Activated naive CD4-positive, alpha-beta T cell treated with Interleukin-2 at 50 U/mL for 16 hours (primary cell): ENCODE measurements around the gene USP7.
"Not testable (repeated sequence)": the region's sequence is repeated elsewhere in the genome, so short reads cannot be mapped to it uniquely, and the experiment has no call there.

Experiments used
- DNase-seq: peaks from one replicate; pipeline ENCODE4 v3.0.0-alpha.2; 2020

The USP7 gene

DNA sequence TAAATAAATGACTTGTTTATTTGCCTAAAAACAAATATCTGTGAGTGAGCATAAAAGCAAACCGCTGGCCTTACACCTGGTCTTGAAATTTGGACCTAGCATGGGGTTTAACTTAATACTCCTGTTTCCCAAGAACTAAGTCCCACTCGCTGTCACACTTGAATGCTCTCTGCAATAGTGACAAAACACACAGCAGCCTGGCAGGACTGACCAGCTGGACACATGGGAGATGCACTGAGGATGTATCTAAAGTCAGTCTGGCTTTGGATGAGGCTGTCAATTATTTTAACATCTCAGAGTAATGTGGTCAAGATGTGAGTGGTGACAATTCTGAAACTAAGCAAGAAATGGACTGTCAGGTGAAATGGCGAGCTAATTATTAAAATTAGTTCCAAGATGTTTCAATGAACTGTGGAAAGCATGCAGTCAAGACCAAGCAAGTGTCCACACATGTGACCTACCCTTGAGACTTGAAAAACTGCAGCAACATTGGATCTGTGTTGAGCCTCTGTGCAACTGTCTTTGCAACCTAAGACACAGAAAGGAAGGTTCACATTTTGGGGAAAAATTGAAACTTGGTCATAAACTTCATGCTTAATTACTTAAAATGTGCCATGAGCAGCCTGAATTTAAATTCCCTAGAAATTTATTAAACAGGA lies 64.9 kb downstream of the USP7 start:
- DNase-seq, result no peak

- DNase-seq, result no peak
Measured at GRCh38 chr16:8894736-8895334, 68.9 kb downstream of the USP7 start.

DNA sequence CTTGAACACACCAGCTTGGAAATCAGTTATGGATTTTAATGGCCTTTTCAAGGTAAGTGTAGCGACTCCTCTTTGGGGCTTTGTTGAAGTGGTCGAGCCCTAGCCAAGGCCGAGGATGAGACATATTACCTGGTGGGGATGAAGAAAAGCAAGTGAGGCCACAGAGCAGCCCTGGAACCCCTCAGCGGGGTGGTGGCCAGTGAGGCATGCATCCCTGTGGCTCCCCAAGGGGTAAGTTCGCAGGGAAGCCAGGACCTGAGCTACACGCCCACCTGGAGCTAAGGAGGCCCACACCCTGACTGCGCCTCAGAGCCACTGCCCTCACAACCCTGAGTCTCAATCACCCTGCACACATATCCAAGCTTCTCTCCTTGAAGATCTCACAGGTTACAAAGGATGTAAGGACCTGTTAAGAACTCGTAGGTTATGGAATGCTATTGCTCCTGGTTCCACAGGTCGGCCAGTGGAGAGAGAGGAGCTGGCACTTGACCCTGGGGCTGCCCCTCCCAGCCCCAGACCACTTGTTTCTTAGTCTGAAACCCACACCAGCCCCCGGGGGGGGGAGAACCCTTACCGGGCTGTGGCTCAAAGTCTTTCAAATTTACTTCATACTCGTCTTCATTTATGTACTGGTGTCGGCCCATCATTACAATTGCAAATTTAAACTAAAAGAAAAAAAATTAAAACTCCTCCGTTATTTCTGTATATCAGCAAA lies 69.6 kb downstream of the USP7 start:
- no peak for DNase-seq

- no peak for DNase-seq
Measured at GRCh38 chr16:8893426-8893825, 70.3 kb downstream of the USP7 start.

DNA sequence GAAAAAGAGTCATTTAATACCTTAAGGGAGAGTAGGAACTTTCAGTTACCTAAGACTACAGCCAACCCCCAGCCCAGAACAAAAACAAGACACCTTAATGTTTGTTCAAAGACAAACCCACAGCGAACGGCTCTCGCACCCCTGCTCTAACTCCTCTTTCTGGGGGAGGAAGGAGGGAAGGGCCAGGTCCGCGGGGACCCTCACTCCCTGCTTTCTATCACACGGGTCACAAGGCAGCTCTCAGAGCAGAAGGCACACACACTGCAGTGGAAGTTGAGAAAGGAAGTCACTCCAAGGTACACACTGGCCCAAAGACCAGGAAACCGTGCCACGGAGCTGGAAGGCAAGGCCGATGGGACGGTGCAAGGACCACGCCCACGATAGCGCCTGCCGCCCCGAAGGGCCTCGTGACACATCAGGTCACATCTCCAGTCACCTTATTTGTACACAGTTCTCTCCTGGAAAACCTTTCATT lies 71.6 kb downstream of the USP7 start:
- DNase-seq, result peak; percentile 37

GRCh38 chr16:8890549-8890921 lies 73.2 kb downstream of the USP7 start:
- DNase-seq, result no peak

DNA sequence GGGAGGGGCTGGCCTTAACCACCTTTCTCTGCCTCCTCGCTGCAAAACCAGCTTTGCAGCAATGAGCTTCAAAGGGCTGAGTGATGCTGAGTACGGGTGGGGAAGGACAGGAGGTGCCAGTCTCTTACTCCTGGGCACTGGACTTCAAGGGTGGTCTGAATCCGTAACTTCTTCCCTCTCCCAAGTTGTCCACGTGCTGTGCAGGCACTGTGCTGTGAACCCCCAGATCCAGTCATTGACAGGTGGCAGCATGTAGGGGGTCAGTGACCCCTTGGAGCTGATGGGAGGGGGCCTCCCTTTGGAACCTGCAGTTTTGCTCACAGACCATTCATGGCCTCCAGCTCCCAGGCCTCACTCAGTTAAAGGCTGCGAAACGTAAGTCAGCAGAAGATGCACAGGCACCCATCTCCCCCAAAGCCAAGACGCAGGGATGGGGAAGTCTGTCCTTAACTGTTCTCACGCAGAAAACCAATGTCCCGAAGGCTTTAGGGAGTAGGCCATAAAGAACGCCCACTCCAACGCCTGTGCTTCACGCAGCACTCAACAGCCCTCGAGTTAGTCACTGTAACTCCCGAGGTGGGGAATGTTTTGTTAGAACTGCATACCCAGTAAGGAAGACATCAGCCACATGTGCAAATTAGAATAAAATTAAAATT lies 73.7 kb downstream of the USP7 start:
- DNase-seq, result no peak

DNA sequence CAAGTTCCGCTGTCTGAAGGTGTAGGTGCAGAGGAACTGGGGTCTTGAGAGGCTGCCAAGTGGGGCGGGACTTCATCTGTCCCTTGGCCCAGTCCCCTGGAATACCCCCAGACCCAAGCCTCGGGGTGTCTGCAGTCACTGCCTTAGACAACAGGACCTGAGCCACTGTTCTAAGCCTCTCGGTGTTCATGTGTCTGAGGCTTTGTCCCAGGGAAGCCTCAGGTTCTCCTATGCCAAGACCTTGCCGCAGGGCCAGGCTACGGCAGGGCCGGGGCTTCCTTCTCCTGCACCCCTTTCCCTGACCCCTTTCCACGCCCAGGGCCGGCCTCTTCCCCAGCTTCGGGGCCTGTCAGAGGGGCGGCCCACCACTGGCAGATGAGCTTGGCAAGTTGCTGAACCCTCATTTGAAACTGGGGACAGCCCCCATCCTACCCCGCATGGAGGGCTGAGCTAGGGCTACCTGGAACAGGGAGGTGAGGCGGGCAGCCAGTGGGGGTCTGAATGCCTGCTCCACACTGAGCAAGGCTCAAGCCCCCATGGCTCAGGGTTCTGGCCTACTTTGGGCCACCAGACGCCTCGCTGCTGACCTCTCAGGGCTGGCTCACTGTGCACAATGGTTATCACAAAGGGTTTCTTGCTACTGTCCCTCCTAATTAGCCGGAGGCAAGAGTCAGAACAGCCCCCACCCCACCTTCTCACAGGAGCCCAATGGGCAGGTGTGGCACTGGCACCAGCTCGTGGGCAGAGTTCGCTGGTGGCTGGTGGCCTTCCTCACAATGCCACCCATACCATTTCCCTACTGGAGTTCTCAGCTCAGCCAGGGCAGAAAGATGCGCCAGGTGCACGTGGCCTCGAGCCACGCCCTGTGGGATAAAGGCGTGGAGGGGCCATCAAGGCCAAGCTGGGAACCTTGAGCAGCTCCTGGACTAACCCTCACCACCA lies 74.5 kb downstream of the USP7 start:
- no peak for DNase-seq

DNA sequence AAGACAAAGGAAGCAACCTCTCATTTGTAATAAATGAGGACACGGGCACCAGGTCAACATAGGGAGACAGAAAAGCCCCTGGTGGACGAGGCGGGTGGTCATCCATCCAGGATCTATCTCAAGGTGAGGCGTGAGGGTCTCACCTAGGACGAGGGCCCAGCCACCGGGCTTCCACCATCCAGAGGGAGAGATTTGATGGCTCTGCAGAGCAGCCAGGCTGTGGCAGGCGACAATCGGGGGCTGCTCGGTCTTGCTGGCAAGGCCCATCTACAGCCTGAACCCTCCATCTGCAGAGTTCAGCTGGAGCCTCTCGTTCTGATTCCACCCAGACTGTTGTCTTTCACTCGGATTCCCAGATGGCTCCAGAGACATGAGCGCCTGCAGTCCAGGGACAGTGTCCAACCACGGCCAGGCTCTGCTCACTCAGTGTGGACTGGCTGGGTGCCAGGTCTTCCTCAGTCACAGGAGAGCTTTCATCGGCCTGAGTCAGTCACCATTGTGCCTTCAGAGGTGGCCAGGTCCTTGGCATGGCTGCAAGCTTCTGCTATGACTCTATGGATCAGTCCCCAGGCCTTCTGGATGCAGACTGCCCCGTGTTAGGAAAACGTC lies 75.7 kb downstream of the USP7 start:
- DNase-seq, result no peak

DNA sequence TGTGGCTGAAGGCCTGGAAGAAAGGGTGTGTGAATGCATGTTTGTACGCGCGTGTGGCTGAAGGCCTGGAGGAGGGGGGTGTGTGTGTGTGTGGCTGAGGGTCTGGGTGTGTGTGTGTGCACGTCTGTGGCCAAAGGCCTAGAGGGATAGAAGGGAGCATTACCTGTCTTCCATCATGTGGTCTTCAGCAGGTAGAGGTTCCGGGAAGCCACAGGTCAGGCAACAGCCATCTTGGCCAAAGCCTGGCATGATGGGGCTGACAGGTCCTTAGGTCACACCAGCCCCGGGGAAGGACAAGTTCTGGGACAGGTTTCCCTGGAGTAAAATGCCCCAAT lies 76.3 kb downstream of the USP7 start:
- DNase-seq, result no peak

GRCh38 chr16:8886593-8887430 lies 76.9 kb downstream of the USP7 start:
- DNase-seq, result no peak

GRCh38 chr16:8885674-8886592 lies 77.8 kb downstream of the USP7 start:
- DNase-seq, result no peak

GRCh38 chr16:8882725-8883377 lies 80.9 kb downstream of the USP7 start:
- no peak for DNase-seq

DNA sequence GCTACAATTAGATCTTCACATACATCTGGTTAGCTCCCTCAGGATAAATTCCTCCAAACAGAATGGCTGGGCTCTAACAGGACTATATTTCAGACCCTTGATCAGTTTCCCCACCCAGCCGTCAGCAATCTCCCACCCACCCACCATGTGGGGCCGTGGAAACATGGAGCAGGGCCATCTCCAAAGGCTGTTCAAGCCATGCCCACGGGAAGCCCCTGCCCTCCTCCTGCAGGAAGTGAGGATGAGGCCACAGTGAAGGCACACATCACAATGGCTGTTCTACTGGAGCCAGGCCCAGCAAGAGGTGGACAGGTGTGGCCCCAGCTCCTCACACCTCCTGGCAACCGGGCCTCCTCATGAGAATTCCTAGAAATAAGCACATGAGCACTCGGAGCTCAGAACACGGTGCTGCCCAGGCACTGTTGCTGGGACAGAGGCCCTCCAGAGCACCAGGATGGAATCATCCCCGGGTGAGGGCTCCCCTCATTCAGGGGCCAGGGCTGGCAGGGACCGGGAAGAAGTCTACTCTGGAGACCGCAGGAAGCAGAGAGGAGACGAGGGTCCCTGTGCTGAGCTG lies 81.6 kb downstream of the USP7 start, which contains the start of gene LITAFD:
Gene LITAFD, plus strand, starts transcription at position 311 of the 577 bp plus-strand sequence. CDS start 2,005 bp downstream, outside the sequence.
- DNase-seq, result no peak

- DNase-seq, result no peak
Measured at GRCh38 chr16:8880839-8881510, 82.7 kb downstream of the USP7 start.

DNA sequence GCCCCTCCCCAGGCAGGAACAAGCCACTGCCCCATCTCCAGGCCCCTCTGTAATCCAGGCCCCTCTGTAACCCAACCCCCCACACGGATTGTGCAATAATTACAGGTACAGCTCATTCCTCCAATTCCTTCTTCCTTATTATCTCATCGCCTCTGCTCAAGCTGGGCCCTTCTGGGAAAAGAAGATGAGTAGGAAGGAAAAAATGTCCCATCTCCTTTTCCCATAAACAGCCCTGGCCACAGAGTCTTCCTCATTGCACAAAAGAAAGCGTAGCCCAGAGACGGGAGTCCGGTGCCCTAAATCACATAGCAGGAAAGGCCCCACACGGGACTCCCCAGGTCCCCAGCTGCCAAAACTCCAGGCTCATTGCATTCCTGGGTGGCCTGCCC lies 85.2 kb downstream of the USP7 start:
- no peak for DNase-seq

- no peak for DNase-seq
Measured at GRCh38 chr16:8877894-8878522, 85.7 kb downstream of the USP7 start.

GRCh38 chr16:8875317-8875716 lies 88.4 kb downstream of the USP7 start:
- not testable (repeated sequence) for DNase-seq
